ENCODE results near the gene ASCC3. TPM values are rescaled to one million over a fixed set of nuclear protein-coding genes. Genes with fewer than 3 reads are reported as not detected.

Gene ASCC3
- total RNA-seq, 1 experiment from 2014 or later: 48.2 TPM

DNA sequence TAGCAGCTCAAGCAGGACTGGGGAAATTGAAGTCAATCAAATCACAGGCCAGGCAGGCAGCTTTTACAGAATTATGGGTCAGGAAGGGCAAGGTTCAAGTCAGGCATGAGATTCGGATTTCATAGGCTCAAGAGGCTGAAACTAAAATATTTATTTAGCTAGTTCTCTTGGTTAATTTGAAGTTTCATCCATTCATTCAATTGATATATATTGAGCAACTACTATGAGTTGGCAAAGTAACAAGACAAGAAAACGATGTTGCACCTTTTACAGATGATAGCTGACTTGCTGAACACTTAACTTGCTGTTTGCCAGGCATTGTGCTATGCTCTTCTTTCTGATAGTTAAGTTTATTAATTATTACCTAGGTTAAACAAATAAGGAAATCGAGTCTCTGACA lies 20.5 kb upstream of the ASCC3 start:
- Mint-ChIP-seq H3K9me3 (ENCODE audit: unreplicated experiment) (peaks cover 8% of the 10 kb centered on the region), H3K4me3 (ENCODE audit: unreplicated experiment) (no peak overlapping the region), H3K36me3 (ENCODE audit: insufficient read depth, unreplicated experiment) (no peaks in the 10 kb centered on the region), H3K4me1 (ENCODE audit: low read depth, unreplicated experiment) (peaks cover 36% of the 10 kb centered on the region), H3K27ac (ENCODE audit: unreplicated experiment) (no peak overlapping the region), H3K27me3 (ENCODE audit: insufficient read depth, unreplicated experiment) (no peaks in the 10 kb centered on the region)
- peaks cover 28% of the 10 kb centered on the region for H3K4me1 ChIP-seq
- POLR2A ChIA-PET: no interaction called here
- CTCF ChIA-PET: no interaction called here
- no peaks in the 10 kb centered on the region for H3K27me3 ChIP-seq (replicated peaks; ENCODE audit: control insufficient read depth, insufficient read depth, low read length)
- TF ChIP-seq, protein P1, sequence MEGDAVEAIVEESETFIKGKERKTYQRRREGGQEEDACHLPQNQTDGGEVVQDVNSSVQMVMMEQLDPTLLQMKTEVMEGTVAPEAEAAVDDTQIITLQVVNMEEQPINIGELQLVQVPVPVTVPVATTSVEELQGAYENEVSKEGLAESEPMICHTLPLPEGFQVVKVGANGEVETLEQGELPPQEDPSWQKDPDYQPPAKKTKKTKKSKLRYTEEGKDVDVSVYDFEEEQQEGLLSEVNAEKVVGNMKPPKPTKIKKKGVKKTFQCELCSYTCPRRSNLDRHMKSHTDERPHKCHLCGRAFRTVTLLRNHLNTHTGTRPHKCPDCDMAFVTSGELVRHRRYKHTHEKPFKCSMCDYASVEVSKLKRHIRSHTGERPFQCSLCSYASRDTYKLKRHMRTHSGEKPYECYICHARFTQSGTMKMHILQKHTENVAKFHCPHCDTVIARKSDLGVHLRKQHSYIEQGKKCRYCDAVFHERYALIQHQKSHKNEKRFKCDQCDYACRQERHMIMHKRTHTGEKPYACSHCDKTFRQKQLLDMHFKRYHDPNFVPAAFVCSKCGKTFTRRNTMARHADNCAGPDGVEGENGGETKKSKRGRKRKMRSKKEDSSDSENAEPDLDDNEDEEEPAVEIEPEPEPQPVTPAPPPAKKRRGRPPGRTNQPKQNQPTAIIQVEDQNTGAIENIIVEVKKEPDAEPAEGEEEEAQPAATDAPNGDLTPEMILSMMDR (IDR thresholded peaks at IDR 0.05; ENCODE audit: insufficient read depth in 1 of 2, low read depth in 1 of 2, low read length in 1 of 2, severe bottlenecking in 1 of 2, unreplicated experiment in 1 of 2): no peak
- no peaks in the 10 kb centered on the region for H3K36me3 ChIP-seq (ENCODE audit: control insufficient read depth, insufficient read depth, low read length)
- no TSS peak for BruUV-seq (replicated peaks)
- intact Hi-C loops (cut with micrococcal nuclease; ENCODE audit: unreplicated experiment): no loop called here
- no peaks in the 10 kb centered on the region; the same call in none of the 2 replicates for H3K9me3 ChIP-seq
- no peak for DNase-seq
- no peak overlapping the region for H3K4me3 ChIP-seq (ENCODE audit: low read depth, low read length)

DNA sequence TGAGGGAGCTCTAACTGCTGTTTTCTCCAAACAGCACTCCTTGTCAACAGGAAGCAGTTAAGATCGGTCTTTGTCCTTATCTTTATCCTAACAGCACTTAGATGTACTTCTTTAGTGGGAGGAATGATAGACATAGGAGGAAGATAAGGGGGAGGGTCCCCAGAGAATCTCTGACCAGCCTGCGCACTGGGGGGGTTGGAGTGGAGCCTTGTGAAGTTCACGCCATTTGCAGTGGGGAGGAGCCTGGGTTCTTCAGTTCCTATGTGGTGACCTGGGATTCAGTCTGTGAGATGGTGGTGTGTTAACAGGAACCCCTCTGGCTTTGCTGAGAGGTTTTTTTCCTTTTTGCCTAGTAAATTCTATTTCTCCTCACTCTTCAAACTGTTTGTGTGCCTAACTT lies 18.1 kb upstream of the ASCC3 start:
- peaks cover 8% of the 10 kb centered on the region for H3K9me3 Mint-ChIP-seq (ENCODE audit: unreplicated experiment)
- peaks cover 13% of the 10 kb centered on the region for H3K4me1 Mint-ChIP-seq (ENCODE audit: low read depth, unreplicated experiment)
- H3K4me1 ChIP-seq: peaks cover 17% of the 10 kb centered on the region
- H3K27me3 Mint-ChIP-seq (ENCODE audit: insufficient read depth, unreplicated experiment): no peaks in the 10 kb centered on the region
- no peak overlapping the region for H3K4me3 Mint-ChIP-seq (ENCODE audit: unreplicated experiment)
- peaks cover 3% of the 10 kb centered on the region for H3K9me3 ChIP-seq
- no peak for DNase-seq
- H3K36me3 ChIP-seq (ENCODE audit: control insufficient read depth, insufficient read depth, low read length): no peaks in the 10 kb centered on the region
- TF ChIP-seq, protein P1 (IDR thresholded peaks at IDR 0.05; ENCODE audit: insufficient read depth in 1 of 2, low read depth in 1 of 2, low read length in 1 of 2, severe bottlenecking in 1 of 2, unreplicated experiment in 1 of 2): no peak
- no peaks in the 10 kb centered on the region for H3K27me3 ChIP-seq (replicated peaks; ENCODE audit: control insufficient read depth, insufficient read depth, low read length)
- H3K4me3 ChIP-seq (ENCODE audit: low read depth, low read length): no peak overlapping the region
- POLR2A ChIA-PET: no interaction called here
- no peak overlapping the region for H3K27ac Mint-ChIP-seq (ENCODE audit: unreplicated experiment)
- H3K36me3 Mint-ChIP-seq (ENCODE audit: insufficient read depth, unreplicated experiment): no peaks in the 10 kb centered on the region
- intact Hi-C loops (cut with micrococcal nuclease; ENCODE audit: unreplicated experiment): no loop called here
- CTCF ChIA-PET: no interaction called here
- BruUV-seq (replicated peaks): no TSS peak

DNA sequence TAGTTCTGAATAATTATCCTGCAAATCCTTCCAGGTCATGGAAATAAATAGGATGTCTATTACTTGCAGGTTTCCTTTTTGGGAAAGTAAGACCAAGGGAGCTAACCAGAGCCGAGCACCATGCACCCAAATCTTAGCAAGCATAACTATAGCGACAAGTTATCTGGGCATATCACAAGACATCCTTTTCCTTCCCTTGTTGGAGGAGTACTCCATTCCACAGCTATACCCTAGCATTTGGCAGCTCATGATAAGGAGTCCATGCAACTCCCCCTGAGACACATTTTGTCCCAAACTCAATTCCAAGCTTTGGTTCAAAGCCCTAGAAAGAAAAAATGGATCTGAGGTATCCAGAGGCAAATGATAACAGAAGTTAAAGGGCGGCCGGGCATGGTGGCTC lies 16.5 kb upstream of the ASCC3 start:
- Histone ChIP-seq H3K4me3 (ENCODE audit: low read depth, low read length) (no peak overlapping the region), H3K27me3 (replicated peaks; ENCODE audit: control insufficient read depth, insufficient read depth, low read length) (no peaks in the 10 kb centered on the region), H3K9me3 (peaks cover 3% of the 10 kb centered on the region), H3K36me3 (ENCODE audit: control insufficient read depth, insufficient read depth, low read length) (no peaks in the 10 kb centered on the region), H3K4me1 (peaks cover 6% of the 10 kb centered on the region; the same call in 1 of the 2 replicates)
- ChIA-PET CTCF (no interaction called here), POLR2A (no interaction called here)
- H3K4me3 Mint-ChIP-seq (ENCODE audit: unreplicated experiment): no peak overlapping the region
- peaks cover 8% of the 10 kb centered on the region for H3K9me3 Mint-ChIP-seq (ENCODE audit: unreplicated experiment)
- H3K4me1 Mint-ChIP-seq (ENCODE audit: low read depth, unreplicated experiment): no peaks in the 10 kb centered on the region
- H3K36me3 Mint-ChIP-seq (ENCODE audit: insufficient read depth, unreplicated experiment): no peaks in the 10 kb centered on the region
- intact Hi-C loops (cut with micrococcal nuclease; ENCODE audit: unreplicated experiment): no loop called here
- no peak for DNase-seq
- BruUV-seq (replicated peaks): no TSS peak
- H3K27ac Mint-ChIP-seq (ENCODE audit: unreplicated experiment): no peak overlapping the region
- TF ChIP-seq, protein P1 (IDR thresholded peaks at IDR 0.05; ENCODE audit: insufficient read depth in 1 of 2, low read depth in 1 of 2, low read length in 1 of 2, severe bottlenecking in 1 of 2, unreplicated experiment in 1 of 2): no peak
- no peaks in the 10 kb centered on the region for H3K27me3 Mint-ChIP-seq (ENCODE audit: insufficient read depth, unreplicated experiment)

All from Caco-2 (cell line).